RKO (cell line): ENCODE data around the gene TRIM27.
"Not testable (repeated sequence)": the region's sequence is repeated elsewhere in the genome, so short reads cannot be mapped to it uniquely, and the experiment has no call there.

Experiments
- DNase-seq: peaks from one replicate; pipeline ENCODE4 v3.0.0-alpha.2; 2016; ENCODE audit warnings: low spot score

Gene TRIM27

DNA sequence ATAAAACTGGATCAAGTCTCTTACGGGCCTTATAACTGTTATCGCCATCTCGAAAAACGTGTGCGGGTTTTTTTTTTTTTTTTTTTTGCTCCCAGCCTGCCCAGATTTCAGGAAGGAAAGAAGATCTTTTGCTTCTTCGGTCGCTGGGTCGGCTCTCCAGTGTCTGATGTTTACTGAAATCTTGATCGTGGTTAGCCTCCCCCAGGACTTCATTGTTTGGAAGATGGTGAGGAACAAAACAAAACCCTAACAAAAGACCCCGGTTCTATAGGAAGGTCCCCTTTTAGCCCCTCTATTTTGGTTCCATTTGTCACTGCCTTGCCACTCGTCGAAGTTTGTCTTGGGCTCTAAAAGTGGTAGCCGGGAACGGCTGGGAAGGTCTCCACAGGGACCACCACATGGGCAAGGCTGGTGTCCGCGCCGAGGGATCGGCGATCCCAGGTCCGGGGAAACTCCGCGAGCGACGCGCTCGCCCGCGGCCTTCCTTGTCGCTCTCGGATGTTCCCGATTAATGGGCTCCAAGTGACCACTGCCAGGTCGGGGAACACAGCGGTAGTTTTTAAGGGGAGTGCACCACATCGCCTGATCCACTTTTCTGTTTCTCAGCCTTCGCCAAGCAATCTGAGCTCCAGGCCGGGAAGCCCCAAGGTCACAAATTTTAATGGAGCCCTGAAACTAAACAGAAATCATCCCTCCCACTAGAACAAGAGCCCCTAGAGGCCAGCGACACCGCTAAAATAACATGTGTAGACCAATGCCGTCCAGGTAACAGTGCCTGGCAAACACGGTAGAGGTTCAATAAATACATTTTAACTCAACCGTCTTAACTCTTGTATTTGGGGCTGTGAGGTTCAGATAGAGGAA, 27.0 kb downstream of the TRIM27 start:
- DNase-seq: peak; percentile 83

DNA sequence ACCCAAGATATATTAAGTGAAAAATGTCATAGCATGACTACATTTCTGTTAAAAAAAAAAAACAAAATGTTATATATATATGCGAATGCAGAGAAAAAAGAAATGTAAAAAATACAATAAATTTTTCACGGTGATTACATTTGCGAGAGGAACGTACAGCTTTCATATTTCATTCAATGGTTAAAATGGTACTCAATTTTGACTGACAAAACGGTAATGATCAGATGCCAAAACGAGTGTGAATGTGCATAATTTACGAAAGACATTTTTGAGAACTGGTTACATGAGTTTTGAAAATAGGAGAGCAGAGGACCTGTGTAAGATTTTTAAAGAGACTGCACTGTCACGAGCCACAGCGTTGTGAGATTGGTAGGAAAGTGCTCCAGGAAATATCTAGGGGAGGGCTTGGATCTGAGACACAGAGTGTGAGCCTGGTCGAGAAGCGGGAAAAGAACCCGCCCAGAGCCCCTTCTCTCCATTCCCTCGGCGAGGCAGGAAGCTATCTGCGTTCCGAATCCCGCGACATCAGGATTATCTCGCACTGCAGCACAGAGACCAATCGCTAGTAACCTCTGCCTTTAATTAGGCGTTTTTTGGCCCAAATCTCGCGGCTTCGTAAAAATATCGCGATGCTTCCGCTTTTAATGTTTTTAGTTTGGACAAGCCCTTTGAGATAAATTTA, 28.5 kb downstream of the TRIM27 start:
- peak; percentile 96 for DNase-seq

DNA sequence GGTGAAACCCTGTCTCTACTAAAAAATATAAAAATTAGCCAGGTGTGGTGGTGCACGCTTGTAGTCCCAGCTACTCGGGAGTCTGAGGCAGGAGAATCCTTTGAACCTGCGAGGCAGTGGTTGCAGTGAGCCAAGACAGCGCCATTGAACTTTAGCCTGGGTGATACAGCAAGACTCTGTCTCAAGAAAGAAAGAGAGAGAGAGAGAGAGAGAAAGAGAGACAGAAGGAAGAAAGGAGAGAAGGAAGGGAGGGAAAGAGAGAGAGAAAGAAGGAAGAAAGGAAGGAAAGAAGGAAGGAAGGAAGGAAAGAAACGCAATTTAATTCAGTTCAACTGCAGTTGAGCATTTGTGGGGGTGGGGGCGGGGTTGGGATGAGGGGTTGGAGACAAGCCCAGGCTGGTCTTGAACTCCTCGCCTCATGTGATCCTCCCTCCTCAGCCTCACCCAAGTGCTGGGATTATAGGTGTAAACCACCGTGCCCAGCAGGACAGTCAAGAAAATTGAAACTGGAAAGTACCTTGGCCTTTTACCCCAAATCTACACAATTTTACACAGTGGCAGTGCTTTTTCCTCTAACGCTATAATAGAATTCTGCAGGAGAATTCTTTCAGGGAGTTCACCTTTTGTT, 30.5 kb downstream of the TRIM27 start:
- DNase-seq: no peak

DNA sequence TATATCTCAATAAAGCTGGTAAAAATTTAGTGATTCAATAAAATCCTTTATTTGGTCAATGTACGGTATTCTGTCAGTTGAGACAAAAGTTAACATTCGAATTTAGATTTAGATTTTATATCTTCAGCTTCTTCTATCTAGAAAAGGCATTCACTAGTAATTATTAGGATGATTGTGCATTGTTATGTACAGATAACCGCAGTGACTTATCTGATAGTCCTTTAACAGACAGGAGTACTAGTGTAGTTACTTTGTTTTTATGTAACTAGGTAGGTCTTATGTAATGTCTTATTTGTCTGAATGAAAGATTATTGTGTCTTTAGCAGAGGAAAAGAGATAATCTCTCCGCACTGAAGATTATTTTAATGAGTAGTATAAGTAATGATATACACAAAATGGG, 31.3 kb downstream of the TRIM27 start:
- no peak for DNase-seq

DNA sequence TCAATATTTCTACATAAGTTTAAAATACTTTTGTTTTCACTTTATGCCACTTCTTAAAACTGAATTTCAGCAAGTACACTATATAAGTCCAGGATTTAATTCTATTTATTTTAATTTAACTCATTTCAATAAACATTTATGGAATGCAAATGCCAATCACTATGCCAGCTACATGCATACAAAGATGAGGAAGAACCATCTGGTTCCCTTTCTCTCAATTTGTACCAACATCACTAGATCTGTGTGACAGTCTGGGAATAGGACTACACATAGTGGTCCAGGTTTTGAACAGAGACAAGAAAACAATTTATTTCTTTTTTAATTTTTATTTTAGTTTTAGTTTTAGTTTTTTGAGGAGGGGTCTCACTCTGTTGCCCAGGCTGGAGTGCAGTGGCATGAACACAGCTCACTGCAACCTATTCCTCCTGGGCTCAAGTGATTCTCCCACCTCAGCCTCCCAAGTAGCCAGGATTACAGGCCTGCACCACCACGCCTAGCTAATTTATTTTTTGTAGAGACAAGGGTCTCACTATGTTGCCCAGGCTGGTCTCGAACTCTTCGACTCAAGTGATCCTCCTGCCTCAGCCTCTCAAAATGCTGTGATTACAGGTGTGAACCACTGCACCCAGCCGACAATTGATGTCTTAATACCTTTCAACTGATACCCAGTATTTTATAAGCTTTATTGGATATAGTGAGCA, 35.8 kb downstream of the TRIM27 start:
- no peak for DNase-seq

DNA sequence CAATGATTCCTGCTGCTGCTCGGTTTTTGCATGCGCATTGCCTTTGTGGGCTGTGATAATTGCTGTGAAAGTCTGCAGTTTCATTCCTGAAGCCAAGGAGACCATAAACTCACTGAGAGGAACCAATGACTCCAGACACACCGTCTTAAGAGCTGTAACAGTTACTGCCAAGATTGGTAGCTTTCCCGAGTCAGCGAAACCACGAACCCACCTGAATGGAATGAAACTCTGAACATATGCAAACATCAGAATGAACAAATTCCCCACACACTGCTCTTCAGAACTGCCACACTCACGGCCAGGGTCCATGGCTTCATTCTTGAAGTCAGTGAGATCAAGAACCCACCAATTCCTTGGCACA, 37.7 kb downstream of the TRIM27 start:
- DNase-seq: no peak

DNA sequence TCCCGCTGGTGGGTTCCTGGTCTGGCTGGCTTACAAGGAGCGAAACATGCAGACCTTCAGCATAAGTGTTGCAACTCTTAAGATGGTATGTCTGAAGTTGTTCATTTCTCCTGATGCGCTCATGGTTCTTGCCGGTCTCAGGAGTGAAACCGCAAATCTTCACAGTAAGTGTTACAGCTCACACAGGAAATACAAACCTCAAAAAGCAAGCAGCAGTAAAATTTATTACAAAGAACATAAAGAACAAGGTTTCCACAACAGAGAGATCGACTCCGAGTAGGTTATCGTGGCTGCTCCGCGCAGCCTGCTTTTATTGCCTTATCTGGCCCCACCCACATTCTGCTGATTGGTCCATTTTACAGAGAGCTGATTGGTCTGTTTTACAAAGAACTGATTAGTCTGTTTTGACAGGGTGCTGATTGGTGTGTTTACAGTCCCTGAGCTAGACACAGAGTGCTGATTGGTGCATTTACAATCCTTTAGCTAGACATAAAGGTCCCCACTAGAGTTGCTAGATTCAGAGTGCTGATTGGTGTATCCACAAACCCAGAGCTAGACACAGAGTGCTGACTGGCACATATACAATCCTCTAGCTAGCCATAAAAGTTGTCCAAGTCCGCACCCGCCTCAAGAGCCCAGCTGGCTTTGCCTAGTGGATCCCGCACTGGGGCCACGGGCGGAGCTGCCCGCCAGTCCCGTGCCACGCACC, 39.2 kb downstream of the TRIM27 start:
- DNase-seq: no peak

DNA sequence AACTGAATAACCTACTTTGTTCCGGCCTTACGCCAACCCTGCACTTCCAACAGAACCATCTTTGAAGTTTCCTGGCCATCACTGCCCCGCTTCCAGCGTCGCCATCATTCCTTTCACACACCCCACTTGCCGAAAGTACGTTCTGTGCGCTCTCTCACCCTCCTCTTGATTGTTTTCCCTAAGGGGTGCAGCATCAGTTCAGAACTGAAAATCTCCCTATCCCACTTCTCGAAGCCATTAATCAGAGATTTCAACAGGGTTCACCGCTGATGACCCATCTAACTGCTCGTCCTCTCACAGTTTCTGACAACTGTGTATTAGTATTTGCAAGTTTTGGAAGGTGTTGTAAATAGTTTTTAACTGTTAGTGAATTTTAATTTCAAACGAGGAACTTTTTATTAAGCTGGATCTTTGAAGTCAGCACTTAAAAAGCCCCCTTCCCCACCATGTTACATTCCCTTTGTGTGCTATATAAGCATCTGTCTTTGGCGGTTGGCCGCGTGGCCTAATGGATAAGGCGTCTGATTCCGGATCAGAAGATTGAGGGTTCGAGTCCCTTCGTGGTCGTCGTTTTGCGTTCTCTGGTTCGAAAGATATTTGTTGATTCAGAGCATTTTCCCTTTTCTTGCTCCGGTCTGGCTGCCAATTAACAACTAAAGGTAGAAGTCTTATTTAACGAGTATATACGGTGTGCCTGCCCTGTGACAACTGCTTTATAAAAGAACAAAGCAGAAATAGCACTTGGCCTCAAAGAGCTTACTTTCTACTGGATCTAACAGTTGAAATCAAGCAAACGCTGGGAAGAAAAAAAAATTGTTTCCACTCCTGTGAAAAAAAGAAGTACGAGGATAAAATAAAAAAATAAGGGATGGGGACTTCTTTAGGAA, 42.6 kb downstream of the TRIM27 start:
- DNase-seq: peak; percentile 77

DNA sequence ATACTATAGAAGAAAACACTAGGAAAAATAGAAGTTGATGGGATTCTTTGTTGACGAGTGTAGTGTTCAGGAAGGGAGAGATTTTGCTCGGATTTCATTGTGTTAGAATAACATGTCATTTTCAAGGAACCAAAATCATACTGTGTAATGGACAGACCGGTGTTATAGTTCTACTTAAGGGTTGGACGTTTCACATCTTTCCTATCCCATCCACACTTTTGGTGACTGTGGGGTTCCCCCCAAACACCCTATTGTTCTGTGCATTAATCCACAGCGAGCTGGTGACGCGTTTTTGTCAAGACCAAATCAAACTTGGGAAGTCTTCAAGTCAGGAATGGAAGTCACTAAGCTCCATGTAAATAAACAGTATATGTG, 43.3 kb downstream of the TRIM27 start:
- DNase-seq: no peak

DNA sequence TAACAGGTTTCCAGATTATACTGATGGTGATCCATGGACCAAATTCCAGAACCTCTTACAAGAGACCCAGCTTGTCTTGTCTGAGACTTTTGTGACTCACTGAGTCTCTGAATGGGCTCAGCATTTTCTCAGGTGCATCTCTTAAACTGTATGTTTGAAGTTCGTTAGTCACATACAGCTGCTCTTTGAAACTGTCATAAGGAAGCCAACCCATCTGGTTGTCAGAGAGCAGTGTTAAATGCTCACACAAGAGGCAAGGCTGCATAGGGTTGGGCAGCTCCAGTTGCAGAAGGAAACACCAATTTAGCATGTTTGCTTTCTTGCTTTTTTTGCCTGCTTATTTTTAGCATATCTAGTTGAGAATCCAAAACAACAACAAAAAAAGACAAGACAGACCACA, 47.1 kb downstream of the TRIM27 start:
- no peak for DNase-seq

DNA sequence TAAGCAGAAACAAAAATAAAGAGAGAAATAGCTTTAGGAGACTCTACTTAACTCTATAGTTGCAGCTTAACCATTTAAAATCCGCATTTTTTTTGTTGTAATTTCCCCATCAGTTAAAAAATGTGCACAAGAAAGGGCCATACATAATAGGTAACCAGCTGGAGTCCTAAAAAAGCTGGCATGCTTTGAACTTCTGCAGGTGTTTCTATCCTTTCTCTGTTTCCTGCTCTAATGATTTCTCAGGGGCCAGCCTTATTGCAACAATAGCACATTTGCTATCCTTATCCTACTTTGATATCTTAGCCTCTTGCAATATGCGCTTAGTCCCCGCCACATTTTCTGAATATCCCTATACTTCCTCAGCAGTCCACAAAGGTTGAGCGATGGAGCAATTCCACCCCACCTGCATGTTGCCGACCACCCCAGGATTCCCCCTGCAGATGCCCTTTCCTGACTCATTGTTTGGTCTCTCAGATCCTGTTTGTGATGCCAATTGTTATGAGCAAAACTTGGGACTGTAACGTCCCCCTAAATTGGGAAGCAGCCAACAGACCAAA, 48.5 kb downstream of the TRIM27 start:
- DNase-seq: no peak

DNA sequence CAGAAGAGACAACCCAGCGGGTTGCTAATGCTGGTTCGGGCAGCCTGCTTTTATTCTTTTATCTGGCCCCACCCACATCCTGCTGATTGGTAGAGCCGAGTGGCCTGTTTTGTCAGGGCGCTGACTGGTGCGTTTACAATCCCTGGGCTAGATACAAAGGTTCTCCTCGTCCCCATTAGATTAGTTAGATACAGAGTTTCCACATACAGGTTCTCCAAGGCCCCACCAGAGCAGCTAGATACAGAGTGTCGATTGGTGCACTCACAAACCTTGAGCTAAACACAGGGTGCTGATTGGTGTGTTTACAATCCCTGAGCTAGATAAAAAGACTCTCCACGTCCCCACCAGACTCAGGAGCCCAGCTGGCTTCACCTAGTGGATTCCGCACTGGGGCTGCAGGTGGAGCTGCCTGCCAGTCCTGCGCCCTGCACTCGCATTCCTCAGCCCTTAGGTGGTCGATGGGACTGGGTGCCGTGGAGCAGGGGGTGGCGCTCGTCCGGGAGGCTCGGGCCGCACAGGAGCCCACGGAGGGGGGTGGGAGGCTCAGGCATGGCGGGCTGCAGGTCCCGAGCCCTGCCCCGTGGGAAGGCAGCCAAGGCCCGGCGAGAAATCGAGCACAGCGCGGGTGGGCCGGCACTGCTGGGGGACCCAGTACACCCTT, 51.5 kb downstream of the TRIM27 start:
- not testable (repeated sequence) for DNase-seq

DNA sequence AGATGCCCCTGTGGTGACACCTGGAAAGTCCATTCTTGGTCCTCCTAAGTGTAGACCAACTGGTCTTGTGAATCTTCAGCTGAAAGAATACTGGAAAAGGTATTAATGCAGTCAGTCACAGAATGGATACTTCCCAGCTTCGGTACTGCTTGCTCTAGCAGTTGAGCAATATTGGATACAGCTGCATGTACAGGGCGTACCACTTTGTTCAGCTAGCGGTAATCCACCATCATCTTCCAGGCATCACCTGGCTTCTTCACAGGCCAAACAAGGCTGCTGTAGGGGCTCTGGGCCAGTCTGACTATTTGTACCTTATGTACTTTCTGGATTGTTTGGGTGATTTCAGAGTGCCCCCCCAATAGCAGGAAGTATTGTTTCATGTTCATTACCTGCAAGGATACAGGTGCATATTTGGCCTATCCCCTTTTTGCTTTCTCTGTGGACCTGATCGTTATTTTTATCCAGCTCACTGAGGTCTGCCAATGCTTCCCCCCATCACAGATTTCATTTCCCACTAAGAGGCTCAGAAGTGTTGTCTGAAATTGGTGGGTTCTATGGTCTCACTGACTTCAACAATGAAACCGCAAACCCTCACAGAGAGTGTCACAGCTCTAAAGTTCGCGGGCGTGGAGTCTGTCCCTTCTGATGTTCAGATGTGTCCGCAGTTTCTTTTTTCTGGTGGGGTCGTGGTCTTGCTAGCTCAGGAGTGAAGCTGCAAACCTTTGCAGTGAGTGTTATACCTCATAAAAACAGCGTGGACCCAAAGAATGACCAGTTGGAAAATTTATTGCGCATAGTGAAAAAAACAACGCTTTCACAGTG, 52.2 kb downstream of the TRIM27 start:
- DNase-seq: no peak

DNA sequence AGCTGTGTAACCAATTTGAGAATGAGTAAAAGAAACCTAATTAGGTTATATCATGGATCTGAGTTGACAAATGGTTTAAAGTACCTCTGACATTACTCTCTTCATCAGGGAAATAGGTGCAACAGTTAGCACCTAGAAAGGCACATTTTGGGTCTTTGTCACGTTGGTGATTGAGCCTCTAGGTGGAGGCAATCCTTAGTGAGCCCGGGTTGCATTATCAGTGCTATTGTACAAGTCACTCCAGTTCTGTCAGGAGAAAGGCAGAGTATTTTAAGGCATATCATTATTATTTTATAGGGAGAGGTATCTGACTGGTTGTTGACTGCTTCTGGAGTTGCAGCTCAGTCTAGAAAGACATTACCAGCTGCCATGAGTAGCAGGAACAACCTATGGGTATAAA, 54.9 kb downstream of the TRIM27 start:
- no peak for DNase-seq

DNA sequence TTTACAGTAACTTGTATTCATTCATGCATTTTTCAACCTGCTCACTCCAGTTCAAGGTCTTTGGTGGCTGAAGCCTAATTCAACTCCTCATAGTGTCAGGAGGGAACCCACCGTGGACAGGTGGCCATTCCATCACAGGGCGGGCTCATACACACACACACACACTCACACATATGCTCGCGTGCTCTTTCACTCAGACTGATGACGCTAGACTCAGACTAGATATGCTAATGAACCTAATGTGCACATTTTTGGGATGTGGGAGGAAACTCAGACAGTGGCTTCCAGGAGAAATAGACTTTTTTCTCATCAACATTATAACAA, 56.7 kb downstream of the TRIM27 start:
- no peak for DNase-seq

DNA sequence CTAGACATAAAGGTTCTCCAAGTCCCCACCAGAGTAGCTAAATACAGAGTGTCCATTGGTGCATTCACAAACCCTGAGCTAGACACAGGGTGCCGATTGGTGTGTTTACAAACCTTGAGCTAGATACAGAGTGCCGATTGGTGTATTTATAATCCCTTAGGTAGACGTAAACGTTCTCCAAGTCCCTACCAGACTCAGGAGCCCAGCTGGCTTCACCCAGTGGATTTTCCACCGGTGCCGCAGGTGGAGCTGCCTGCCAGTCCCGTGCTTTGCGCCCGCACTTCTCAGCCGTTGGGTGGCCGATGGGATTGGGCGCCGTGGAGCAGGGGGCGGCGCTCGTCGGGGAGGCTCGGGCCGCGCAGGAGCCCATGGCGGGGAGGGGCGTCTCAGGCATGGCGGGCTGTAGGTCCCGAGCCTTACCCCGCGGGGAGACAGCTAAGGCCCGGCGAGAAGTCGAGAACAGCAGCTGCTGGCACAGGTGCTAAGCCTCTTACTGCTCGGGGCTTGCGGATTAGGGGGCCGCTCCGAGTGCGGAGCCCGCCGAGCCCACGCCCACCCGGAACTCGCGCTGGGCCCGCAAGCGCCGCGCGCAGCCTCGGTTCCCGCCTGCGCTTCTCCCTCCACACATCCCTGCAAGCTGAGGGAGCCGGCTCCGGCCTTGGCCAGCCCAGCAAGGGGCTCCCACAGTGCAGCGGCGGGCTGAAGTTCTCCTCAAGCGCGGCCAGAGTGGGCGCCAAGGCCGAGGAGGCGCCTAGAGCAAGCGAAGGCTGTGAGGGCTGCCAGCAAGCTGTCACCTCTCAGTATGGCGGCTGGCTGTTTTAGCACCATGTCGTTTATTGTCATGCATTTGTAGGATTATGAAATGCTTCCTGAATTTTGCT, 57.3 kb downstream of the TRIM27 start:
- not testable (repeated sequence) for DNase-seq

DNA sequence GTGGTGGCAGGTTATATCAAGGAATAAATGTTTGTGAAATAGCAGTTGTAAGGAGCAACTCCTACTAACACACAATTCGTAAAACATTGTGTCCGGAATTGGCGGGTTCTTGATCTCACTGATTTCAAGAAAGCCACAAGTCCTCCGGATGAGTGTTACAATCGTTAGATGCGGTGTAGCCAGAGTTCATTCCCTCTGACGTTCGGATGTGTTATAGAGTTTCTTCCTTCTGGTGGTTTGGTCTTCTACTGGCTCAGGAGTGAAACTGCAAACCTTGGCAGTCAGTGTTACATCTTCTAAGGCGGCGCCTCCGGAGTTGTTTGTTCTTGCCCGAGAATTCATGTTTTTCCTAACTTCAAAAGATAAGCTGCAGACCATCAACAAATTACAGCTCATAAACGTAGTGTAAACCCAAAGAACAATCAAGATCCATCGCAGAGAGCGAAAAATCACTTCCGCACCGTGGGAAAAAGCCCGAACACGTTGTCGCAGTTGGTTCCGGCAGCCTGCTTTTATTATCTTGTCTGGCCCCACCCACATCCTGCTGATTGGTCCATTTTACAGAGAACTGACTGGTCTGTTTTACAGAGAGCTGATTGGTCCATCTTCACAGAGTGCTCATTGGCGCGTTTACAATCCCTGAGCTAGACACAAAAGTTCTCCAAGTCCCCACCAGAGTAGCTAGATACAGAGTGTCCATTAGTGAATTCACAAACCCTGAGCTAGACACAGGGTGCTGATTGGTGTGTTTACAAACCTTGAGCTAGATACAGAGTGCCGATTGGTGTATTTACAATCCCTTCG, 58.2 kb downstream of the TRIM27 start:
- no peak for DNase-seq
